Astrocyte (in vitro differentiated cells and primary cell): ENCODE measurements around the gene FRA10AC1. TPM values are rescaled to one million over a fixed set of nuclear protein-coding genes. Genes with fewer than 3 reads are reported as not detected.
"Not testable (repeated sequence)": the region's sequence is repeated elsewhere in the genome, so short reads cannot be mapped to it uniquely, and the experiment has no call there.

Experiments used
- DNase-seq: peaks from one replicate; pipeline ENCODE4 v3.0.0-alpha.2; 2010; ENCODE audit warnings: low read depth
- FAIRE-seq: peaks from 2 replicates; lab custom pipeline; 2011; peaks lifted over from hg19 to GRCh38; lab: Jason Lieb, UNC
- H2AFZ ChIP-seq: 2 replicates; pipeline ENCODE4 v1.6.0; 2012; ENCODE audit warnings: low read depth, low read length, inconsistent platforms
- H3K27ac ChIP-seq: 2 replicates; pipeline ENCODE4 v1.5.1; 2011; ENCODE audit warnings: low read depth, low read length, inconsistent platforms
- H3K27me3 ChIP-seq: 2 replicates; pipeline ENCODE4 v1.6.0; 2011; ENCODE audit warnings: low read length, inconsistent platforms; ENCODE audit not compliant: insufficient read depth
- H3K36me3 ChIP-seq: 2 replicates; pipeline ENCODE4 v1.5.1; 2011; ENCODE audit warnings: low read length, inconsistent platforms; ENCODE audit not compliant: insufficient read depth
- H3K4me1 ChIP-seq: 2 replicates; pipeline ENCODE4 v1.5.1; 2011; ENCODE audit warnings: low read length, inconsistent platforms; ENCODE audit not compliant: insufficient read depth
- H3K4me2 ChIP-seq: 2 replicates; pipeline ENCODE4 v1.6.0; 2012; ENCODE audit warnings: low read length, inconsistent platforms
- H3K4me3 ChIP-seq: 2 replicates; pipeline ENCODE4 v1.5.1; 2011; ENCODE audit warnings: low read depth, mild to moderate bottlenecking, low read length, inconsistent platforms; ENCODE audit not compliant: insufficient read depth
- H3K79me2 ChIP-seq: 2 replicates; pipeline ENCODE4 v1.6.0; 2012; ENCODE audit warnings: mild to moderate bottlenecking, low read length, inconsistent platforms; ENCODE audit not compliant: insufficient read depth
- H3K9ac ChIP-seq: 2 replicates; pipeline ENCODE4 v1.6.0; 2012; ENCODE audit warnings: mild to moderate bottlenecking, low read length, inconsistent platforms
- H3K9me3 ChIP-seq: 2 replicates; pipeline ENCODE4 v1.5.1; 2012; ENCODE audit warnings: low read depth, mild to moderate bottlenecking, low read length, inconsistent platforms; ENCODE audit not compliant: insufficient read depth
- H4K20me1 ChIP-seq: 2 replicates; pipeline ENCODE4 v1.6.0; 2012; ENCODE audit warnings: low read length, inconsistent platforms; ENCODE audit not compliant: insufficient read depth
- H3K27ac Mint-ChIP-seq: one replicate; pipeline ENCODE4 v1.8.0; 2021; ENCODE audit warnings: mild to moderate bottlenecking, mixed read lengths; ENCODE audit not compliant: unreplicated experiment
- H3K27me3 Mint-ChIP-seq: one replicate; pipeline ENCODE4 v1.8.0; 2021; ENCODE audit warnings: low read depth, mixed read lengths; ENCODE audit not compliant: unreplicated experiment
- H3K36me3 Mint-ChIP-seq: one replicate; pipeline ENCODE4 v1.8.0; 2021; ENCODE audit warnings: low read depth, mixed read lengths; ENCODE audit not compliant: unreplicated experiment
- H3K4me1 Mint-ChIP-seq: one replicate; pipeline ENCODE4 v1.8.0; 2021; ENCODE audit warnings: low read depth, mixed read lengths; ENCODE audit not compliant: unreplicated experiment
- H3K4me3 Mint-ChIP-seq: one replicate; pipeline ENCODE4 v1.8.0; 2021; ENCODE audit warnings: mild to moderate bottlenecking, moderate library complexity, mixed read lengths; ENCODE audit not compliant: unreplicated experiment
- H3K9me3 Mint-ChIP-seq: one replicate; pipeline ENCODE4 v1.8.0; 2021; ENCODE audit warnings: mild to moderate bottlenecking, mixed read lengths; ENCODE audit not compliant: unreplicated experiment
- CTCF ChIP-seq: IDR thresholded peaks from 2 replicates; pipeline ENCODE4 v1.5.1; 2011; ENCODE audit warnings: low read depth, mild to moderate bottlenecking, inconsistent platforms, low read length, moderate library complexity; ENCODE audit not compliant: insufficient read depth
- EZH2 ChIP-seq: IDR thresholded peaks from 2 replicates; pipeline ENCODE4 v1.6.1; 2012; ENCODE audit warnings: mild to moderate bottlenecking, low read length, inconsistent platforms; ENCODE audit not compliant: insufficient read depth
- total RNA-seq: library from RNA; stranded (reverse); gene quantifications from 2 replicates; pipeline ENCODE4 v1.2.1, GENCODE V29; 2021

The FRA10AC1 gene
- total RNA-seq, 1 donor from 2014 or later, result 13.2 TPM

GRCh38 chr10:93697207-93697606, 5.2 kb downstream of the FRA10AC1 start:
- Histone ChIP-seq H3K9ac (no peak overlapping the region), H3K9me3 (no peaks in the 10 kb centered on the region), H4K20me1 (no peaks in the 10 kb centered on the region), H3K4me3 (no peak overlapping the region), H3K4me1 (peaks cover 10% of the 10 kb centered on the region), H3K27me3 (no peaks in the 10 kb centered on the region), H3K79me2 (peaks cover 27% of the 10 kb centered on the region), H3K36me3 (peaks cover 37% of the 10 kb centered on the region), H2AFZ (no peak overlapping the region), H3K4me2 (no peak overlapping the region), H3K27ac (no peak overlapping the region)
- H3K36me3 Mint-ChIP-seq, result peaks cover 2% of the 10 kb centered on the region
- no peak overlapping the region for H3K4me3 Mint-ChIP-seq
- H3K27me3 Mint-ChIP-seq, result no peaks in the 10 kb centered on the region
- no peak for TF ChIP-seq CTCF
- no peak for TF ChIP-seq EZH2
- no peak overlapping the region for H3K27ac Mint-ChIP-seq
- H3K4me1 Mint-ChIP-seq, result peaks cover 2% of the 10 kb centered on the region
- H3K9me3 Mint-ChIP-seq, result no peaks in the 10 kb centered on the region
- no peak for FAIRE-seq
- DNase-seq, result no peak

- not testable (repeated sequence) for H3K9me3 ChIP-seq, FAIRE-seq, H2AFZ ChIP-seq, H3K4me1 ChIP-seq, H3K4me3 Mint-ChIP-seq, H3K36me3 Mint-ChIP-seq, H3K27ac ChIP-seq, H3K27me3 ChIP-seq, H3K4me2 ChIP-seq, H3K27ac Mint-ChIP-seq, H4K20me1 ChIP-seq, H3K4me1 Mint-ChIP-seq, H3K9me3 Mint-ChIP-seq, H3K4me3 ChIP-seq, DNase-seq, H3K9ac ChIP-seq, H3K27me3 Mint-ChIP-seq
- peaks cover 23% of the 10 kb centered on the region for H3K79me2 ChIP-seq
- peaks cover 39% of the 10 kb centered on the region for H3K36me3 ChIP-seq
These were observed 5.8 kb downstream of the FRA10AC1 start for GRCh38 chr10:93696582-93696981.

- Histone ChIP-seq H3K36me3 (peaks cover 41% of the 10 kb centered on the region), H3K27ac (no peak overlapping the region), H3K4me1 (peaks cover 2% of the 10 kb centered on the region), H3K4me2 (no peak overlapping the region), H3K4me3 (no peak overlapping the region), H3K27me3 (no peaks in the 10 kb centered on the region), H3K9me3 (no peaks in the 10 kb centered on the region), H3K9ac (no peak overlapping the region), H2AFZ (no peak overlapping the region), H3K79me2 (peaks cover 16% of the 10 kb centered on the region), H4K20me1 (no peaks in the 10 kb centered on the region)
- H3K9me3 Mint-ChIP-seq, result no peaks in the 10 kb centered on the region
- H3K4me1 Mint-ChIP-seq, result no peaks in the 10 kb centered on the region
- no peak for DNase-seq
- TF ChIP-seq EZH2, result no peak
- no peak overlapping the region for H3K4me3 Mint-ChIP-seq
- H3K27ac Mint-ChIP-seq, result no peak overlapping the region
- no peak for FAIRE-seq
- H3K27me3 Mint-ChIP-seq, result no peaks in the 10 kb centered on the region
- peaks cover 2% of the 10 kb centered on the region for H3K36me3 Mint-ChIP-seq
These were observed 6.7 kb downstream of the FRA10AC1 start for GRCh38 chr10:93695740-93696139.
